GM19397 (cell line): Measurements from ENCODE around the gene KLHL29.

Experiments
- ATAC-seq: cut with Tn5 transposase; IDR thresholded peaks from one replicate; pipeline ENCODE4 v1.9.1; 2021; ENCODE audit warnings: mild to moderate bottlenecking, moderate library complexity; ENCODE audit not compliant: unreplicated experiment

KLHL29 gene

DNA sequence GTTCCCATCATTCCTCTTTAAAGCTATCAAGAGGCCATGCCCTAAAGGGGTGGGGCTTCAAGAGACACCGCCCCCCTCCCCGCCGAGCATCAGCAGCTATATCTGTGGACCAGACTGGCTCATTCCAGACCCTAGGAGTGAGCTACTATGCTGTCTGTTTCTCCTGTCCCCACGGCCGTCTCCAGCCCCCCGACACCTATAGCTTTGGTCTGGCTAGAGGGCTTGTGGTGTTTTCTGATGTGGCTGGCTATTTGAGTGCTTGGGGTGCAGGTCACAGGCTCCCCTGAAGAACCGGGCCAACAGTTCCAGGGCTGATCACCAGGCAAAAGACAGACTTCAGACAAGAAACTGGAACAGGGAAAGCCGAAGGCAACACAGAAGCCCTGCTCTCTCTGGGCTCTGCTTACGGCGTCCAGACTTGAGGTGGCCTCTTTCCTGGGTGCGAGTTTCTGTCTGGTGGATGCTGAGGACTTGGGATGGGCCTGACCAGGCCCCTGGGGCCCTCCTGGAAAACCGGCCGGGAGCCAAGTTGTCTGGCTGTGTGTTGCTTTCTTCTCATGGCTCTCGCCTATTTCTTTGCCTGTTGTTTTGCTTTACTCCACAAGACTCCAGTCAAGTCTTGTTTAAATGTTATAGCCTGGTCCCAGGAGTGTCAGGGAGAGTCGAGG, 83.6 kb downstream of the KLHL29 start:
- no peak for ATAC-seq

DNA sequence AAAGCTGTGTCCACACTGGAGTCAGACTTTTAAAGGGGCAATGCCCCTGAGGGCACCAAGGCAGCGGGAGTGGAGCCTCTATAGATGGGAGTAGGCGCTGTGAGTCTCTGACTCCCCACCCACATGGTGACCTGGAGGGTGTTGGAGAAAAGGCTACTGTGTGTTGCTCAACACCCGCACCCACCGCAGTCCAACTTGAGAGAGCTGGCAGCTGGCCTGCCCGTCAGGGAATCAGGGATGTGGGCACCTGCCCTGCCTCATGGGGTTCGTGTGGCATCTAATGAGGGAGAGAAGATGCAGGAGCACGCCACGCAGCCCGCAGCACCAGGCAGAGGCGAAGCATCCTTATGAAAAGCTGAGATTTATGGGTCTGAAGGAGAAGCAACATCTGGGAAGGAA, 84.2 kb downstream of the KLHL29 start:
- ATAC-seq = no peak

DNA sequence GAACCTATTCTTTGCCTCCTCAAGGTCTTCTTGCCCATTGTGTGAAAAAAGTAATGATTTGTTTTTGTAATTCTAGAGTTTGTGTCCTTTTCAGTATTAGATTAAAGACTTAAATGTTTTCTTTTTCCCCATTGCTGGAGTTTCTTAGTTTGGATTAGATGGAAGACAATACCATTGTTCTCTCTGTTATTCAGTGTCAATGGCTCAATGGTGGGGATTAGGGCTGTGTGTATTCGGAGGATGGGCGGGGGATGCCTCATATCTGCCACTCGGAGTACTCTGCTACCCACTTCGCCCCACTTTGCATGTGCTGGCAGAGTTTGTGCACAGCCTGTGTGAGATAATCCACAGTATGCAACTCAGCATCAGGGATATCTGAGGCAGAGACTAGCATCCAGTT, 90.1 kb downstream of the KLHL29 start:
- no peak for ATAC-seq

DNA sequence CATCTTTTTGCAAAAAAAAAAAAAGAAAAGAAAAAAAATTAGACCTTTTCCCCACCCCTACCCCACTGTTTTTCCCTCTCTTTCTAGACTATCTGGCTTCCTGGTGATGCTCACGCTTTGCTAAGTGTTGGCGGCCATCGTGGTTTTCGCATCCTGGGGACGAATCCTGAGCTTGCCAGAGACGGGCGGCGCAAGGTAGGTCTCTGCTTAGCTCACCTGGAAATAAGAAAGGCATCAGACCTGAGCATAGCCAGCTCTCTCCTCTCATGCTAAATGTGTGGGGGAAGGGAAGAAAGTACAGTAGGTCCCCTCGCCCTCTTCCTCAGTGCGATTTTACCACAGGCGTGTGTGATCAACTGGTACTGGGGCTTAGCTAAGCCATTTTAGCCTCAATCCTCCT, 90.5 kb downstream of the KLHL29 start:
- no peak for ATAC-seq

DNA sequence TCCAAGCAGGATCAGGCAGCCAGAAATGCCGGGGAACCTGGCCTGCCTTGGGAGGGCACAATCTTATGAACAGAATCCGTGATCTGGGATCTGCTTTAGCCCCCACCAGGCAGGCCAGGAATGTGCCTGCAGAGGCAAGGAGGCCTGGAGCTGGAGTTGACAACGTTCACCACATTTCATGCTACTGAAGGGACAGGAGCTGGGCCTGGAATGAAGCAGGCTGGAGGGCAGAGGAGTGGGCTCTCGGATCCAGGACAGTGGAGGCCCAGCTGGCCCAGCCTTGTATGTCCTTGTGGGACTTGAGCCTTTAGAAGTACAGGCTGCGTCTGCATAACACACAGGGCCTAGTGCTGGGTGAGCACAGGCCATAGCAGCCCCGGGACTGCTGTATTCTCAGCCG, 91.8 kb downstream of the KLHL29 start:
- ATAC-seq = no peak

DNA sequence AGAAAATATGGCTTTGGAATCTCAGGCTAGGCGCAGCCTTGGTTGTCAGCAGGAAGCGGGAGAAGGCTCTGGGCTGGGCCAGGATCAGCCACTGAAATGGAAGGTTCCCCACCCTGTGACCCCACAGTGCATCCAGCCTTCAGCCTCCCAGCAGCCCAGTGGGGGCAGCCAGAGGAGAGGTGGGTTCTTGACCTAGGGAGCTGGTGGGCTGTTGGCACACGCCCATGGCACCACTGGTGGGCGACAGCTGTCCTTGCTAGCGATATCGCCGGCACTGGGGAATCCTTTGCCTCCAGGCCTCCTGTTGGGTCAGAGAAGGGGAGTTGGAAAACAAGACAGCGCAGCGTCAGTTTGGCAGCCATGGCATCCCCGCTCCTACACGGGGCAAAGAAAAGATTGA, 92.4 kb downstream of the KLHL29 start:
- ATAC-seq = no peak

DNA sequence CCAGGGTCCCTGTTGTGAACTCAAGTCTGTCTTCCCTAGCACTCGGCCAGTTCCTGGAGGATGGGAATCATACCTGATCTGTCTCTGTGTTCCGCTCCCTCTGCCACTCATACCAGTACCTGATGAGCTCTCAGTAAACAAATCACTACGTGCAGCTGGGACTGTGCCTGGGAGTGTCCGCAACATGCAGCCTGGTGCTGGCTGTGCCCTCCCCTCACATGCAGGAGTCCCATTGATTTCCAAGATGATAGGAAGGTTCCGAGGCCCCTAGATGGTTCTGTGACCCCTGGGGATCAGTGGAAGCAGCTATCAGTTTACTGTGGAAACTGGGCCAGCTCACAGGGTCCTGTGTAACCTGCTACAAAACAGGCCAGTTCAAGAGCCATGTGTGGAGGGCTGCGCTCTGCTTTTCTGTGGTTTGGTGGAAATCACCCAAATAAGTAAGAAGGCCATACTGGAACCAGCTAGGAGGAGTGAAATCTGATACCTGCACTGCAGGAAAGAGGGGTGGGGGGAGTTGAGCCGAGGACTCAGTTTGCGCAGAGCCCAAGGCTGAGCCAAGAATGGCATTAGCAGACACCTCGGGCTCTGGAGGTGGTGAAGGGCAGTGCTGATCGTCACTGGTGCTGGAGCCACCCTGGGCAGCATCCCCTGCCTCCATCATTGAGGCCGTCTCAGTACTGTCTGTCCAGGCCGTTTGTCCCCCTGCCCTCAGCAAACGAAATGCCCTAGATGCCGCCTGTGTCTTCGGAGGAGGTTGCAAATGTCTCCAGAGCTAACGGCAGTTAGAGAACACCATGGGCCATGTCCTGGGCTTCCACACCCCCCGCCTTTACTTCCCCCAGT, 93.3 kb downstream of the KLHL29 start:
- no peak for ATAC-seq

DNA sequence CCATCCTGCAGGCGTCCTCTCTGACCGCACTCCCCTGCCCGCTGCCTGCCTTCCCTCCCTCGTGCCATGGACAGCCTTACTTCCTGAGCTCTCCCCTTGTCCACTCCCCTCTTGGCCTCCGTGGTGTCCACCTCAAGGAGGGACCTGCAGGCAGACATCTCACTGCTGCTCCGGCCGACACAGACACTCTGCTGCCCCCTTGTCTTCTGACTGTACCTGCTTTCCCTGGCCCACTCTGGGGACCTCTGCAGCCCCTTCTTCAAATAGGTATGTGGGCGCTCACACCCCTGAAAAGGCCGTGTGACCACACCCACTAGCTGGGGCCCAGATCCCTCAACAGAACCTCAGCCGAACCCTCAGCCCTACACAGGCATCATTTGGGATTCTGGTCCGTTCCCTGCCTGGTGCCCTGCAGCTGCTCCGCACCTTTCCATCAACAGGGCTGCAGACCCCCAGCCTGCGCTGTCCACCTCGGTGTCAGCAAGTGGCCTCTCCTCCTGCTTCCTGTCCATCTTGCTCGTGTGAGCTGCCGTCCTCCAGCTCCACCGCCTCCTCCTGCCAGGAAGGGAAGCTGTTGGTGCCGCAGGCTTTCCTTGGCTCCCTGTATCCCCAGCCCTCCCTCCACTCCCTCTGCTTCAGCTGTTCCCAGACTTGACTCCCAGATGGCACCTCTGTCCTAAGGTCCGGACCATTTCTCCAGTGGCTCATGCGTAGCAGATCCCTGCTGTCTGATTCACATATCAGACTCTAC, 94.1 kb downstream of the KLHL29 start:
- ATAC-seq = no peak

DNA sequence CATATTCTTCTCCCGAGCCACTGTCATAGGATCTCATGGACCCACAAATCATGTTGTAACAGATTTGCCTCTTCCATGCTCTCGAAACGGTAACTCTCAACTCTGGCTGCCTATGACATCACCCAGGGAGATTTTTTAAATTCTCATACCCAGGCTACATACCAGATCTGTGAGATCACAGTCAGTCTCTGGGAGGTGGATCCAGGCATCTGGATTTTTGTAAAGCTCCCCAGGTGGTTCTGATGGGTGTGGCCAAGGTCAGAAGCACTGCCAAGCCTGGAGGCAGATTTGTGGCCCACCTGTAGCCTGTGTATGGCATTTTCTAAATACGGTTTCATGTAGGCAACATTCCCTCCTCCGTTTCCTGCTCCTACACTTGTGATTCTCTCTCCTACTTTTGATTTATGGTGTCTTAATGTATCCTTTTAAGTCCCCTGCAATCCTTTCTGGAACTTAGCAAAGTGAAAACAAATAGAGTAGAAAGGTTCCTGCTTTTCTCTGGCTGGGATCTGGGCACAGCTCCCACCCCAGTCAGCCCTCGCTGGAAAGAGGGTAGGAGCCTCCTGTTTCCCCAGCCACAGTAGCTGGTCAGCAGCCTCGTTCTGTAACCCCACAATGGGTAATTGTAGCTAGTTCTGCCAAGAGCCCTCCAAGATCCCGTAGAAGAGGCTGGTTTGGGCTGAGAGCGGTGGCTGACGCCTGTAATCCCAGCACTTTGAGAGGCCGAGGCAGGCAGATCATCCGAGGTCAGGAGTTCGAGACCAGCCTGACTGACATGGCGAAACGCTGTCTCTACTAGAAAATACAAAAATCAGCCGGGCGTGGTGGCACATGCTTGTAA, 96.2 kb downstream of the KLHL29 start:
- no peak for ATAC-seq

DNA sequence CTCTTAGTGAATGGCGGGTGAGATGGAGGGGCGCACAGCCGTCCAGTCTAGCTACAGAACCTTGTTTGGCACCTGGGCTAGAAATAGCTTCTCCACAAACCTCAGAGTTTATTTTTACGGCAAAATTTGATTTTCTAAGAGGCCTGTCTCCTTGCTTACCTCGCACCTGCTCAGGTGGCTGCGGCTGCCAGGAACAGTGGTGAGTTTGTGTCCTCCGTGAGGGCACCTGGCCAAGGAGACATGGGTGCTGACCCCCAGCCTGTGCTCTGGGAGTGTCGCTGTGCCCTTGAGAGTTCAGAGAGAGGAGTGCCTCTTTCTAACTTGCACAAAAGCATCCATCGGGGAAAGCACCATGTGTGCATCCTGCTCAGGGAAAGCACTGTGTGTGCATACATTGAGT, 97.2 kb downstream of the KLHL29 start:
- ATAC-seq = no peak

DNA sequence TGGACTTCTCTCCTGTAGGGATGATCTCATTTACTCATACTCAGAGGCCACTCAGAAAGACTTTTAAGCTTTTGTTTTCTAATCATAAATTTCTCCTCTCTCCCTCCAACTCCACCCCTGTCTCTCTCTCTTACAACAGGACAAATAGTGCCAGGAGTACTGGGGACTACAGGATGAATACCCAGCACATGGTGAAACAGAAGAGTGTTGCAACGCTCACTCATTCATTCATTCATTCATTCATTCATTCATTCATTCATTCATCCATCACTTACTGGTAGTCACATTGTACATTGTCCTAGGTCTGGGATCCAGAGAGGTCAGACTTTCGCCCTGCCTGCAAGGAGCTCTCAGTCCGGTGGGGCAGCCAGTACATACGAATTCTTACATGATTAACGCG, 97.6 kb downstream of the KLHL29 start:
- no peak for ATAC-seq

DNA sequence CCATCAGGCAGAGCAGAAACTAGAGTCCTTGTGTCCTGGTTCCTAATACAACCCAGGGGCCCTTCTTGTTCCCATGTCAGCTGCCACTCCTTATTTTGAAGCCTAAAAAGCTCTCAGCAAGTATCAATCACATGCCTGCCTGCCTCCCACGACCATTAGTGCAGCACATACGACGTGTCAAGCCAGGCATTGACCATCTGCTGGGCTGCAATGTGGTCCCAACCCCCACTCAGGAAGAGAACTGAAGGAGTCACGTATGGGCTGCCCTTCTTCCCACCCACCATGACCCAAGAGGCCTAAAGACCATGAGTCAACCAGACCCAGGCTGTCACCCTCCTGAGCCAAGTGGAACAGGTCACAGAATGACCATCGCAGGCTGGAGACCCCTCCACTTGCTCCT, 98.8 kb downstream of the KLHL29 start:
- no peak for ATAC-seq

DNA sequence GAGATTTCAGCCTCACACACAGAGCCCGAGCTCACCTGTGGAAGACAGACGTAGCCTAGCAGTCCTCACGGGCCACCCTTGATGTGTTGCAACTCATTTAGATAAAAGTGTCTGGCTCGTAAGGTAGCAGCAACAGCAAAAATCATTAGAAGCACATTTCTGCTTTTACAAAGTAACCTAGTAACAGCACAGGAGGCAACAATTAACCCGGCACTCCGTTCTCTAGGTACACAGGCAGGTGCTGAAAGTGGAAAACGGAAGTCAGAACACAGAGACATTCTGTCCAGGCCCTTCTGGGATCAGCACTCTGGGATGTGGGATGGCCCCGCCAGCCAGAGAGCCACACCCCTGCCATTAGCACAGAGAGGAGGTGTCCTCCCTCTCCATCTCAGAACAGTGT, 99.3 kb downstream of the KLHL29 start:
- ATAC-seq = no peak

DNA sequence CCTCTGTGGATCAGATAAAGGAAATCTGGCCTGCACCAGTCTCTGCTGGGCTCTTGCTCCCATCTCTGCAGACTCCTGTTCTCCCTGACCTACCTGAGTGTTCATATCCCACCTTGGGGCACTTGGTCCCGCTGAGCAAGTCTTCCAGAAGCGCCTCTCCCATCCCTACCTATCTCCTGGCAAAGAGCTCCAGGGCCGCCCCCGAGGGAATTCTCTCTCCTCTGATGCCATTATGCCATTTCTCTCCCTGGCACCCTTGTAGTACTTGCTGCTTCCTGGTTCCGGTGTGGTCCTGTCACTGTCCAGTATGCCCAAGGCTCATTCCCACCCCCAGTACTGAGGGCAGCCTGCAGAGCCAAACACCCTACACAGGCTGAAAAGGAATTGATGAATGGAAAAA, 99.8 kb downstream of the KLHL29 start:
- no peak for ATAC-seq

DNA sequence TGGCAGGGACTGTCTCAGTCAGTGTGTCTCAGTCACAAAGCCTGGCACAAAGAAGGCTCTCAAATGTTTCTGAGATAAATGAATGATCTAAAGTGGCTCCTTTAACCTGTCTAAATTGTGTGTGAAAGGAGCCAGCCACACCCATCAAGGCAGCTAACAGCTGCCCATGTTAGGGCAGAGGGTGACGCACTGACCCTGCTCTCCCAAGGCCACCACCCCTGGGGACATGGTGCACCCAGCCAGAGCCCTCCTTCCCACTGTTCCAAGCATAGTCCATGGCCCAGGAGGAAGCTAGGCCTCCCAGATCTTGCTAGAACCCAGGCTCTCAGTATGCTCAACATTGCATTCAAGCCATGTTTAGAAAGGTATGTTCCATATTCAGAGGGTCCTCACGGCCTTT, 100.3 kb downstream of the KLHL29 start:
- no peak for ATAC-seq

DNA sequence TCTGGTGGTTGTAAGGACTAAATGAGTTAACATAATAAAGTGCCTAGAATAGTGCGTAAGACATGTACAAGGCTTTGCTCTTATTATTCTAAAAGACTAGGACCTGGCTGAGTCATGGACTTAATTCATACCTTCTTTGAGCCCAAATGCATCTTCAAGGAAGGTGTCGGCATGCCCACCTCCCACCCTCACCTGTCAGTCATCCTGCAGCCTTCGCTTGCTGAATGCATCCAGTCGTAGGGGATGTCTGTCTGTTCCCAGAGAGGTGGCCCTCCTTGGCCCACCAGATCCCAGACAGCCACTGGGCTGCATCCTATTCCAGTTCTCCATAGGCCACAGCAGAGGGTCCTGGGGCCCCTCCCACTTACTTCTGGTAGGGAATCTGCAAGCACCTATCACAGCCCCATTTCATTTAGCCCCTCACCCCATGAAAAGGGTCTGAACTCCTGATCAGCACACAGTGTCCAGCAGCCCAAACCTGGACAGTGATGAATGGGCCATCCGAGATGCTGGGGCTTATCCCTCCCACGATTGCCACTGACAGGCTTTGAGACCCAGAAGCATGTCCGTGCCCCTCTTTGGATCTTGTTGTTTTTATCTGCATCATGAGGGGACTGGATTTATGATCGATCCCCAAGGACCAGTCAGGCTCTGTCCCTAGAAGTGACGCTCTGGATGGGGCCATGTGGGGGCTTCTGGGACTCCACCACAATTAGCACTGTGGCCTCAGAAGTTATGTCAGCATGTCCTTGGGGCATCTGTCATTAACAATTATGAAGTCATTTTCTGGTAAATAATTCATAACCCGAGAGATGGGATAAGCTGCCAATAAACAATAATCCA, 101.1 kb downstream of the KLHL29 start:
- no peak for ATAC-seq

DNA sequence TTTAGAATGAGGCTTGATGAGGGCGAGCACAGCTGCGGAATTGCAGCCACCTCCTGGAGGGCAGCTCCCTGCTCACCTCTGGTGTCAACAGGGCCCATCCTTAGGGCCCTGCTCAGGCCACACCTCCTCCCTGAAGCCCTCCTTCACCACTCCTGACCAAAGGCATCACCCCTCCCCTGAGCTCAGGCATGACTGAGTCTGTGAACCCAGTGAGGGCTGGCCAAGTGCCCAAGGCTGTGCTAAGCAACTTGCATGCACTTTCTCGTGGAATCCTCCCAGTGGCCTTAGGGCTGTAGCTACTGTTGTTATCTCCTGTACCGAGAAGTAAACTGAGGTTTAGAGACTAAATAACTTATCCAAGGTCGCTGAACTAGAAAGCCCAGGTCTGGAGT, 101.7 kb downstream of the KLHL29 start:
- ATAC-seq = no peak

DNA sequence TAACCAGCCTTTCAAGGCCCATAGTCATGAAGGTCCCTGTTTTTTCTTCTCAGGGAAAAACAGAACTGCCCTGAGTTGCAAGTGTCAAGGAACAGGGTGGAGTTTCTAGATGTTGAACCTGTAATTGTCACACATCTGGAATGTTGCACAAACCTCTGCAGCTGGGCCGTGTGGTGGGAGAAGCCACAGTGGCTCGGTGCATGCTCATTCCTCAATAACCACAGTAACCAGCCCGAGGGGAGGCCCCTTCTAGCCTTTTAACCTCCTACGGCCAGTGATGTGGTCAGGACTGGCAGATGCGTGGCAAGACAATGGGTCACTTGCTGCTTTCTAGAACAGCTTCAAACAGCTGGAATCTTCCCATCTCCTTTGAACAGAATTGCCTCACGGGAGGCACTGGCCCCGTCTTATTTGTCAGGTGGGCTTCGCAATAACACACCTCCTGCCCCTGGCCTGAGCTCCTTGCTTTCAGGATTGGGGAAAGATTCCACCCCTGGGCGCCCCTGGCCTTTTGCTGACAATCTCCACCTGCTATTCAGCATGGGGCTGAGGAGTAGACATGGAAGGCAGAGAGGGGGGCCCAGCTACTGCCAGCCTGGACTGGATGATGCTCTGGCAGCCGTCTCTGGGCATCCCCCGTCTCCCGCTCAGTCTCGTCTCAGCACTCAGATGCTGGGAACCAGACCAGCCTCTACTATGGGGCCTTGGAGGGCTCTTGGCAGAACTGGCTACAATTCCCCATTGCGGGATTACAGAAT, 102.9 kb downstream of the KLHL29 start:
- no peak for ATAC-seq

DNA sequence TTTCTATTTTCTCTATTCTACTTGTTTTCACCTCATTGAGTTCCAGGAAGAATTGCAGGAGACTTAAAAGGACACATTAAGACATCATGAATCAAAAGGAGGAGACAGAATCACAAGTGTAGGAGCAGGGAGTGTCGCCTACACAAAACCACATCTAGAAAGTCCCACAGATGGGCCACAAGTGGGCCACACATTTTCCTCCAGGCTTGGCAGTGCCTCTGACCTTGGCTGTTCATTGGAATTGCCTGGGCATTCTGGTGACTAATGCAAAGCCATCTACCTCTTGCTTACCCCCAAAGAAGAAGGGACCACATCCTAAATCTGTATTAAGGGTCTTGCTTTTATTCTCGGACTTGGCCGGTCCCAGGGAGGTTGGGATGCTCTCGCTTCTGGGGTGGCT, 103.6 kb downstream of the KLHL29 start:
- no peak for ATAC-seq
